ENCODE measurements around the gene VARS1.
A peak's percentile ranks its signal among the peaks of the same experiment; 100 is the strongest.
"Not testable (repeated sequence)": the region's sequence is repeated elsewhere in the genome, so short reads cannot be mapped to it uniquely, and the experiment has no call there.

The VARS1 gene

DNA sequence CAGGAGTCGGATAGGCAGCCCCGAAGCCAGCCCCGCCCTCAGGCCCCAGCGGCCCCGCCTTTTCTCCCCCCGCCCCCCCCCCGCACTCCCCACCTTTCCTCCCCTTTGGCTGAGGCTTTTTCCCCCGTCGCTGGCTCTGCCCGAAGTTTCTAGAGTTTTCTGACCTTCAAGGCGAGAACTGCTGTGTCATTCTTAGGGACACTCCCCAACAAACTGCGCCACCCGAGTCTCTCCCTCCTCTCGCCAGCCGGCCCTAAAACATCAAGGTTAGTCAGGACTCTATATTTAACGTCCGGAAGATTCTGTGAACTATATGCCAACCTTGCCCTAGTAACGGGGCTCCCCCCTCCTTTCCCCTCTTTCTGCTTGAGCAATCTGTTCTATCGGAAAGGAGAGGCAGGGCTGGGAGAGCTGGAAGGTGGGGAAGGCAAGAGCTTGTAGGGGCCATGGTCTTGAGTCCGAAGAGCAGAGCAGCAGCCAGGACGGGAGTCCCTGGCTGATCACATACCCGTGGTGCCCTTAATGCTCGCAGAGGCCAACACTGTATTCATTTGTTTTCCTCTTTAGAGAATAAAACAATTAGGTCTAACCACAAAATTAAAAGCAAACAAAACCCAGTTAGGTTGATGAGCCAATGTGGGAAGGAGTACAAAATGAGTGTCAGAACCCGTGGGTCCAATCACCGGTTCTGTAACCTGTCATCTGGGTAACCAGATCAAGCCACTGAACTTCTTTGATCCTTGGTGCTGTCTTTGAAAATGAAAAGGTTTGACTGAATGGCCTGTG lies 26.7 kb upstream of the VARS1 start:
- peak; percentile 46 for DNase-seq (ENCODE audit: low read depth)

GRCh38 chr6:31821301-31822035 lies 25.9 kb upstream of the VARS1 start:
- peak; percentile 25 for DNase-seq (ENCODE audit: low read depth)

- not testable (repeated sequence) for DNase-seq (ENCODE audit: low read depth)
Observed at GRCh38 chr6:31820399-31820798, 24.8 kb upstream of the VARS1 start.

- DNase-seq (ENCODE audit: low read depth): no peak
Observed at GRCh38 chr6:31819871-31820299, 24.3 kb upstream of the VARS1 start.

DNA sequence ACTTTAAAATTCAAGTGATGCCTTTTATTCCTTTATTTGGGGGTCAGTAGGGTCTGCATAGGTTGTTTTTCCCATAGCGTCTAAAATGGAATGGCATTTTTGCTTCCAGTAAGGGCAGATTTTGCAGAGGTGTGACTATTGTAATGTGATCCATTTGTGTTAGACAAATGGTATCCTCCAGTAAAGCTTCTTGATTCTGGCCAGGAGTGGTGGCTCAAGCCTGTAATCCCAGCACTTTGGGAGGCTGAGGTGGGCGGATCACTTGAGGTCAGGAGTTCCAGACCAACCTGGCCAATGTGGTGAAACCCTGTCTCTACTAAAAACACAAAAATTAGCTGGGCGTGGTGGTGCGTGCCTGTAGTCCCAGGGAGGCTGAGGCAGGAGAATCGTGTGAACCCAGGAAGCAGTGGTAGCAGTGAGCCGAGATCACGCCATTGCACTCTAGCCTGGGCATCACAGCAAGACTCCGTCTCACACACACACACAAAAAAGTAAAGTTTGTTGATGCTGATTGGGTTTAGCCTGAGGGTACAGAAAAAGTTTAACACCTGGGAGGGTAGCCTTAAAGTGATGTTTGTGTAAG lies 22.5 kb upstream of the VARS1 start:
- not testable (repeated sequence) for DNase-seq (ENCODE audit: low read depth)

DNA sequence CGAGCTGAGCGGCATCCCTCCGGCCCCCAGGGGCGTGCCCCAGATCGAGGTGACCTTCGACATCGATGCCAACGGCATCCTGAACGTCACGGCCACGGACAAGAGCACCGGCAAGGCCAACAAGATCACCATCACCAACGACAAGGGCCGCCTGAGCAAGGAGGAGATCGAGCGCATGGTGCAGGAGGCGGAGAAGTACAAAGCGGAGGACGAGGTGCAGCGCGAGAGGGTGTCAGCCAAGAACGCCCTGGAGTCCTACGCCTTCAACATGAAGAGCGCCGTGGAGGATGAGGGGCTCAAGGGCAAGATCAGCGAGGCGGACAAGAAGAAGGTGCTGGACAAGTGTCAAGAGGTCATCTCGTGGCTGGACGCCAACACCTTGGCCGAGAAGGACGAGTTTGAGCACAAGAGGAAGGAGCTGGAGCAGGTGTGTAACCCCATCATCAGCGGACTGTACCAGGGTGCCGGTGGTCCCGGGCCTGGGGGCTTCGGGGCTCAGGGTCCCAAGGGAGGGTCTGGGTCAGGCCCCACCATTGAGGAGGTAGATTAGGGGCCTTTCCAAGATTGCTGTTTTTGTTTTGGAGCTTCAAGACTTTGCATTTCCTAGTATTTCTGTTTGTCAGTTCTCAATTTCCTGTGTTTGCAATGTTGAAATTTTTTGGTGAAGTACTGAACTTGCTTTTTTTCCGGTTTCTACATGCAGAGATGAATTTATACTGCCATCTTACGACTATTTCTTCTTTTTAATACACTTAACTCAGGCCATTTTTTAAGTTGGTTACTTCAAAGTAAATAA lies 21.8 kb upstream of the VARS1 start:
- DNase-seq (ENCODE audit: low read depth): not testable (repeated sequence)

GRCh38 chr6:31815025-31815838 lies 19.7 kb upstream of the VARS1 start, which contains the start of the genes HSPA1A and HSPA1L:
TSS of gene HSPA1A (plus strand) at chr6:31815543. CDS start at chr6:31815757, 214 bp downstream.
TSS of gene HSPA1L (minus strand) at chr6:31815283. CDS start at chr6:31811972, 3,311 bp downstream.
- DNase-seq (ENCODE audit: low read depth): peak; percentile 45

DNA sequence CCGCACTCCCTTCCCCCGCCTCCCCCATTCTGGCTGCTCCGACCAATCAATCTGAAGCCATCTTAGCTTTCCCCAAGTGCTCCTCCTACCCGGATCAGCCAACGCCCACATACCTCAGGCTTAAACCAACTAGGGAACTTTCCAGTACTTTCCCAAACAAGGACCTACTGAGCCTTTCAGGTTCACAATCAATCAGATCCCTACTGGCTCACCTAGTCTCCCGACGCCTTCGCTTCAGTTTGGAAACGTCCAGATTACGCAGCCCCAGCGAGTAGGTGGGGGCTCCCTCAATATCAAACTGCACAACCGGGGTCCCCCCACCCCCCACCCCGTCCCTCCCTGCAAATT lies 19.1 kb upstream of the VARS1 start:
- peak; percentile 49 for DNase-seq (ENCODE audit: low read depth)

DNA sequence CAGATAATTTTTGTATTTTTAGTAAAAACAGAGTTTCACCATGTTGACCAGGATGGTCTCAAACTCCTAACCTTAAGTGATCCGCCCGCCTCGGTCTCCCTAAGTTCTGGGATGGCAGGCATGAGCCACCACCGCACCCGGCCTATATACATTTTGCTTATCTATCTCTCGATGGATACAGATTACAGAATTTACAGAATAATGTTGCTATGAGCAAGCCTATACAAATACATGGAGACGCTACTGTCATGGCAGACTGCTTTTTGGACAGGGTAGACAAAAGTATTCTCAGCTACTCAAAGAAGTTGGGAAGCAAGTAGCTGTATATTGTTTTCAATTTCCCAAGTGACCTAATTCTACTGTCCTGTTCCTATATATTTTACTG lies 17.9 kb upstream of the VARS1 start:
- DNase-seq (ENCODE audit: low read depth): no peak

GRCh38 chr6:31811645-31812044 lies 16.1 kb upstream of the VARS1 start:
- DNase-seq (ENCODE audit: low read depth): no peak

DNA sequence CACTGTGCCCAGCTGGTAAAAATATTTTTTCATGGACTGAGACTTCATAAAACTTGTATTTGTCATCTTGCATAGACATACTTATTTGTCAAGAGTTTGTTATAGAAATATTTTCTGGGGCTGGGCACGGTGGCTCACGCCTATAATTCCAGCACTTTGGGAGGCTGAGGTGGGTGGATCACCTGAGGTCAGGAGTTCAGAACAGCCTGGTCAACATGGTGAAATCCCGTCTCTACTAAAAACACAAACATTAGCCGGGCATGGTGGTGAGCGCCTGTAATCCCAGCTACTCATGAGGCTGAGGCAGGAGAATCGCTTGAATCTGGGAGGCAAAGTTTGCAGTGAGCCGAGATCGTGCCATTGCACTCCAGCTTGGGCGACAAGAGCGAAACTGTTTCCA lies 13.0 kb upstream of the VARS1 start:
- not testable (repeated sequence) for DNase-seq (ENCODE audit: low read depth)

- peak; percentile 94 for DNase-seq (ENCODE audit: low read depth)
Observed at GRCh38 chr6:31806470-31807272, 11.1 kb upstream of the VARS1 start, which contains the start of gene LSM2. TSS of gene LSM2 (minus strand) at chr6:31806966. CDS start at chr6:31806757, 209 bp downstream.

GRCh38 chr6:31805939-31806469 lies 10.5 kb upstream of the VARS1 start:
- no peak for DNase-seq (ENCODE audit: low read depth)

DNA sequence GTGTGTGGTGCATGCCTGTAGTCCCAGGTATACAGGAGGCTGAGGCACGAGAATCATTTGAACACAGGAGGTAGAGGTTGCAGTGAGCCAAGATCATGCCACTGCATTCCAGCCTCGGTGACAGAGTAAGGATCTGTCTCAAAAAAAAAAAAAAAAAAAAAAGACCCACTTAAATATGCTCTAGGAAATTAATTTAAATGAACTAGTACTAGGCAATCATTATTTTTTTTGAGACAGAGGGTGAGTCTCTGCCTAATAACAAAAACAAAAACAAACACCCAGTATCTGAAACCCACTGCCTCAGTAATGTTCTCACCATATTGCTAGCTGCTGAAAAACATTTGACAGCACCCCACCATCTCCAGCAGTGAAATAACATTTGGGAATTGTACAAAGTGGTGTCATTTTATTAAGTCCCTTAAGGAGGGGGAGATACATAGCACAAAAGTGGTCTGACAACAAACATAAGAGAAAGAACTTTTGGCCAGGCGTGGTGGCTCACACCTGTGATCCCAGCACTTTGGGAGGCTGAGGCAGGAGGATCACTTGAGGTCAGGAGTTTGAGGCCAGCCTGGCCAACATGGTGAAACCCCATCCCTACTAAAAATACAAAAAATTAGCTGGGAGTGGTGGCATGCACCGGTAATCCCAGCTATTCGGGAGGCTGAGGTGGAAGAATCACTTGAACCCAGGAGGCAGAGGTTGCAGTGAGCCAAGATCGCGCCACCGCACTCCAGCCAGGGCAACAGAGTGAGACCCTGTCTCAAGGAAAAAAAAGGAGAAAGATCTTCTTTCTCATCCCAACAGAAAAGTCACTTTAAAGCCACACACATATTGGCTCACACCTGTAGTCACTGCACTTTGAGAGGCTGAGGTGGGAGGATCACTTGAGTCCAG lies 5.7 kb upstream of the VARS1 start:
- not testable (repeated sequence) for DNase-seq (ENCODE audit: low read depth)

- DNase-seq (ENCODE audit: low read depth): no peak
Observed at GRCh38 chr6:31799781-31800180, 4.2 kb upstream of the VARS1 start.

GRCh38 chr6:31797588-31797987 lies 2.0 kb upstream of the VARS1 start:
- peak; percentile 24 for DNase-seq (ENCODE audit: low read depth)

GRCh38 chr6:31796993-31797385 lies 1.4 kb upstream of the VARS1 start:
- no peak for DNase-seq (ENCODE audit: low read depth)

DNA sequence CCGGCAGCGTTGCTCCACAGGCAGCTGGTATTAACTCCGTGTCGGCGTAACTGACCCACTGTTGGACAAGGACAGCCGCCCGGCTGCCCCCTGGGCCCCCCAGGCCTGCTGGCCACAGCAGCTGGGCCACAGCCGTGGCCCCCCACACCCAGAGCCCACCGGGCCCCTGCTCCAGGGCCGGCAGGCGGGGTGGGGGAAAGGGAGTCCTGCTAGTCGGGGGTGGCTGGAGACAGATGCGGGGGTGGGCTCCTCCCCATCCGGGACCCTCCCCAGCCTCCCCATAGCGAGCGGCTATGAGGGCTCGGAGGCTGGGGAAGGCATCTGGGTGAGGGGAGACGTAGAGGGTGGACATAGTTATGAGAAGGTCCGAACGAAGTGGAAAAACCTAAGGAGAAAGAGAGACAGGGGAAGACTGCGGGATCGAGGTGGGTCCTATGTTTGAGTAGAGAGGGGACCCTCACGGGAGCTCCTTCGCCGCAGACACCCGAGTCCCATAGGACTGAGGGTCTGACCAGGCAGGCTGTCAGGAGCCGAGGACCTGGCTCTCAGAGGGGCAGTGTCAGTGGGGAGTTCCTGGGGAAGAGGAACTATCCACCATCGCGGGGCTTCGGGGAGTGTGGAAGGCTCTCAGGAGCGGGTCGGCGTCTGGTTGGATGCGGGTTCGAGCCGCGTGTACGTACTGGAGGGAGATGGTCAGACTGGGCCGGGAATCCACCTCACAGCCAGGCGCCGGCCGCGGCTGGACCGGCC lies 511 bp downstream of the VARS1 start:
- no peak for DNase-seq (ENCODE audit: low read depth)

Measured in activated T-helper 1 cell treated with Interleukin-2 at 50 U/mL for 16 hours (primary cell).